Panc1 (cell line): ENCODE results near the gene RIPOR3. TPM values are rescaled to one million over a fixed set of nuclear protein-coding genes. Genes with fewer than 3 reads are reported as not detected.

Experiments used
- ATAC-seq: fragments of 200-7000 bp; cut with Tn5 transposase; 2 replicates; pipeline ENCODE4 v1.9.1; 2020; ENCODE audit warnings: mild to moderate bottlenecking, moderate library complexity
- BruUV-seq: library from RNA; stranded (reverse); fragments of 400-500 nt; replicated peaks from 2 replicates; lab custom pipeline; 2021; lab: Mats Ljungman, UMichigan
- CTCF ChIA-PET: fragments of 300-600 bp; sonication (Branson Sonifier 250); formaldehyde crosslinking; loops from one replicate; lab custom pipeline; 2022; ENCODE audit warnings: antibody characterized with exemption; lab: Charles Lee
- POLR2A ChIA-PET: fragments of 300-600 bp; sonication (Branson Sonifier 250); formaldehyde crosslinking; loops from one replicate; lab custom pipeline; 2022; ENCODE audit warnings: antibody characterized with exemption; lab: Charles Lee
- DNase-seq: peaks from one replicate; pipeline ENCODE4 v3.0.0-alpha.2; 2010; ENCODE audit warnings: low read depth, low spot score
- H3K27ac ChIP-seq: 2 replicates; pipeline ENCODE4 v1.5.1; 2011; ENCODE audit warnings: mild to moderate bottlenecking, low read length, inconsistent platforms
- H3K27me3 ChIP-seq: fragments of 200-500 bp; sonication (Bioruptor generic); 2 replicates; pipeline ENCODE4 v1.6.0; 2014; ENCODE audit warnings: low read length, inconsistent platforms; ENCODE audit not compliant: control insufficient read depth, insufficient read depth
- H3K36me3 ChIP-seq: fragments of 200-500 bp; sonication (Bioruptor generic); 2 replicates; pipeline ENCODE4 v1.5.1; 2014; ENCODE audit warnings: inconsistent platforms, mild to moderate bottlenecking, low read length, moderate library complexity; ENCODE audit not compliant: control insufficient read depth, insufficient read depth
- H3K4me1 ChIP-seq: 2 replicates; pipeline ENCODE4 v1.5.1; 2011; ENCODE audit warnings: inconsistent platforms, mild to moderate bottlenecking, low read length, moderate library complexity; ENCODE audit not compliant: control insufficient read depth, insufficient read depth
- H3K4me3 ChIP-seq, 2 experiments: 2 replicates each; pipeline ENCODE4 v1.5.1; 2011 to 2012; ENCODE audit warnings: low read depth in 2 of 2, low read length in 2 of 2, mild to moderate bottlenecking in 2 of 2, inconsistent platforms in 1 of 2, moderate library complexity in 1 of 2
- H3K9me3 ChIP-seq: fragments of 200-500 bp; sonication (Bioruptor generic); 2 replicates; pipeline ENCODE4 v1.5.1; 2014; ENCODE audit warnings: low read depth, mild to moderate bottlenecking, inconsistent platforms, low read length, moderate library complexity; ENCODE audit not compliant: control insufficient read depth, insufficient read depth
- CTCF ChIP-seq: fragments of 450-650 bp; IDR thresholded peaks from 2 replicates; pipeline ENCODE4 v1.5.1; 2017; ENCODE audit warnings: mild to moderate bottlenecking
- POLR2AphosphoS5 ChIP-seq: IDR thresholded peaks from 2 replicates; pipeline ENCODE4 v1.6.1; 2012; ENCODE audit warnings: mild to moderate bottlenecking, low read depth, low read length, moderate library complexity
- REST ChIP-seq, 2 experiments: IDR thresholded peaks; 2 replicates each; pipeline ENCODE4 v1.6.1; 2011 to 2012; ENCODE audit warnings: low read depth in 2 of 2, control low read depth in 1 of 2, low read length in 1 of 2, mild to moderate bottlenecking in 1 of 2, moderate library complexity in 1 of 2; ENCODE audit not compliant: insufficient read depth in 1 of 2
- SIN3A ChIP-seq: IDR thresholded peaks from 2 replicates; pipeline ENCODE4 v1.6.1; 2012; ENCODE audit warnings: low read depth, mild to moderate bottlenecking, low read length, moderate library complexity, borderline replicate concordance; ENCODE audit not compliant: insufficient read depth
- TCF7L2 ChIP-seq: IDR thresholded peaks from 2 replicates; pipeline ENCODE4 v1.6.1; 2011; ENCODE audit warnings: mild to moderate bottlenecking, low read depth, low read length, inconsistent platforms
- in situ Hi-C: cut with HindIII; loops from 2 replicates; pipeline ENCODE4 v1.10.0; 2016; ENCODE audit warnings: low sequenced_read_pairs, low pct_unique_long_range_greater_than_20kb
- intact Hi-C: fragments of 100-400 bp; cut with micrococcal nuclease; formaldehyde crosslinking; loops from one replicate; pipeline ENCODE4 v1.10.0; 2022; ENCODE audit not compliant: unreplicated experiment
- total RNA-seq: library from RNA; stranded (reverse); gene quantifications from one replicate; pipeline ENCODE4 v1.2.1, GENCODE V29; 2021; ENCODE audit not compliant: unreplicated experiment

The RIPOR3 gene
- total RNA-seq, 1 experiment from 2014 or later: 92.5 TPM

DNA sequence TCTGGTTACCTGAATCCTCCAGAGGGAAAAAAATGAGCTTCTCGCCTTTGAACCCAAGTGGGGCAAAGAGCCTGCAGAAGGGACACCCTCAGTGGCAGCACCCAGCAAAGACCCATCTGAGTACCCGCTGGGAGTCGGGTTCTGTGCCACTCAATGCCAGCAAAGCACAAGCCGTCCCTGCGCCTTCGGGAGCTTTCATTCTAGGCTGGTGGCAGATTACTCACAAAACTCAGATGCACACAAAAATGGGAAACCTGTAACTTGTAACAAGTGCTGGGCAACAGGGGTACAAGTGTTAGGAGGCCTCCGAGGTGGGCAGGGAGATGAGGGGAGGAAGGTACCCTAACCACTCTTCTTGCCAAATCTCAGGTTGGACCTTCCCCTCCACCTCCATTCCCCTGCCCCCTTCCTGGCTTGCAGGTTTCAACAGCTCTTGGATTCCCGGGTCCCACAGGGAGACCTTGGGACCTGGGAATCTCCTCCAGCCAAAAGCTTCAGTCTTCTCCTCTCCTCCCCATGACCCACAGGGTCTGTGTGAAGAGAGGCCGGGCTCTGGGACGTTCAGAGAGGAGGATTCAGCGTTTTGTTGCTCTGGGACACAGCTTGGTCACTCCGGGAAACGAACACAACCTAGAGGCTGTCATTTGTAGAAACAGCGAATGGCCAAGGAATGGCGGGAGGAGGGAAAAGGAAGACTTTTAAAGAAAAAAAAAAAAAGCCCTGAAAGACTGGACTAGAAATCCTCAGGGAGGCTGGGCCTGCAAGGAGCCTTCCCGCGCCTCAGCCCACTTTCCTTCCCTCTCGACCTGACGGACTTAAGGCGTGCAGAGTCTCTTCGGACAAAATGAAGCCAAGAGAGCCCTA is 38.8 kb upstream of the RIPOR3 start:
- ATAC-seq: peak; percentile 3; the same call in 1 of the 2 replicates
- Histone ChIP-seq H3K4me1 (peaks cover 54% of the 10 kb centered on the region), H3K9me3 (no peaks in the 10 kb centered on the region), H3K27me3 (no peaks in the 10 kb centered on the region), H3K36me3 (peaks cover 4% of the 10 kb centered on the region), H3K27ac (peak overlapping the region; percentile 100), H3K4me3 (peak overlapping the region; percentile 60 to 71)
- ChIA-PET POLR2A (interaction anchor here (0.5 to 0.9 kb wide), 4 partner anchors 11 to 1033 kb away, joined by 3 to 9 read pairs (median 6); no protein-coding TSS in a partner anchor), CTCF (interaction anchor here (0.6 to 1.2 kb wide), 2 partner anchors 63 to 66 kb away, joined by 4 read pairs; no protein-coding TSS in a partner anchor)
- intact Hi-C loops (loop anchor here (2.0 to 10.0 kb wide), 2 partner anchors 39 to 55 kb away; partner anchors contain the start of gene RIPOR3), in situ Hi-C loops (loop anchor here (5.0 kb wide), 1 partner anchor 33 kb away; no protein-coding TSS in a partner anchor)
- TF ChIP-seq SIN3A (no peak), POLR2AphosphoS5 (no peak; the same call in none of the 2 replicates), TCF7L2 (no peak), REST (IDR thresholded peaks at IDR 0.05; ENCODE audit: insufficient read depth in 1 of 2, low read depth in 2 of 2, low read length in 1 of 2) (no peak), CTCF (no peak)
- TSS peak; percentile 84 for BruUV-seq
- no peak for DNase-seq

DNA sequence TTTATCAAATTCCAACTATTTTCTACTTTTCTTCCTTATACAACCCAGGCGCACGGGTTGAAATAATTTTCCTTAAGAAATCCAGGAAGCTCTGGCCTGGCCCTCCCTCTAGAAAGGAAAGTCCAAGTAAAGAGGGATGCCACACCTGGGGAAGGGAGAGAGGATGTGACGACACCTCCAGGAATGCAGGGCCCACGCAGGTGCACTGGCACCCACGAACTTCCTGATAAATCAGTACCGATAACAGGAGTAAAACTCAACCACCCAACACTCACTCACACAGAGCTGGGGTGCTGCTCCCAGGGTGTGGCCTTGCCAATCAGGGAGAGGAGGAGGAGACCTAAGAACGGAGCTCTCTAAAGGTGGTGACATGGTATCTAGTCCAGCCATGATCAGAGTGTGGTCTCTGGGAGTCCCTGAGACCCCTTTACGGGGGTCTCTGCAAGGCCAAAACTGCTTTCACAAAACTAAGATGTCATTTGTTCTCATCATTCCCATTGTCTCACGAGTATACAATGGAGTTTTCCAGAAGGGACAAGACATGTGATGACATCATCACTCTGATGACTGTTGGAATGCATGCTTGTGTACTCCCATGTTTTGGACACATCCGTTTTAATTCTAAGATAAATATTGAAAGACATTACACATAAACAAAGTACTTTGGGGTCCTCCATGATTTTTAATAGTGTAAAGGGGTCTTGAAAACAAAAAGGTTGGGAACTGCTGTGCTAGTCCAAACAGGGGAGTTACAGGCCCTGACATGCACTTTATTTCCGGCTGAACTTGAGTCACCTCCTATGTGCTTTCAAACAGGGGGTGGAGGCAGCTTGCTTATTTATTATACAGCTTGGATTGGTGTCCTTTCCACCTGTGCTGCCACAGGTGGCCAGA is 37.9 kb upstream of the RIPOR3 start:
- Histone ChIP-seq H3K4me1 (peaks cover 63% of the 10 kb centered on the region), H3K9me3 (no peaks in the 10 kb centered on the region), H3K36me3 (peaks cover 3% of the 10 kb centered on the region; the same call in 1 of the 2 replicates), H3K27me3 (no peaks in the 10 kb centered on the region), H3K27ac (peak overlapping the region; percentile 100), H3K4me3 (peak overlapping the region in 1 of 2 experiments; percentile 60; a peak in 2 of 4 replicates)
- CTCF ChIA-PET: interaction anchor here (0.6 to 1.8 kb wide), 7 partner anchors 20 to 66 kb away, joined by 3 to 5 read pairs (median 4); no protein-coding TSS in a partner anchor
- no TSS peak for BruUV-seq
- intact Hi-C loops: loop anchor here (2.0 to 10.0 kb wide), 2 partner anchors 38 to 54 kb away; partner anchors contain the start of gene RIPOR3
- in situ Hi-C loops: no loop called here
- ATAC-seq: no peak
- DNase-seq: no peak
- TF ChIP-seq CTCF (no peak), SIN3A (no peak), TCF7L2 (no peak), REST (IDR thresholded peaks at IDR 0.05; ENCODE audit: insufficient read depth in 1 of 2, low read depth in 2 of 2, low read length in 1 of 2) (no peak), POLR2AphosphoS5 (no peak)
- POLR2A ChIA-PET: interaction anchor here (0.5 to 1.2 kb wide), 7 partner anchors 12 to 1032 kb away, joined by 3 to 9 read pairs (median 4); no protein-coding TSS in a partner anchor
